Measurements from ENCODE around the gene CDC16.

CDC16 gene

GRCh38 chr13:114227528-114227927 is 7.2 kb upstream of the CDC16 start:
- Histone ChIP-seq H3K9ac (ENCODE audit: insufficient read length, low read depth) (no peak overlapping the region), H3K4me1 (ENCODE audit: insufficient read depth, insufficient read length) (peaks cover 14% of the 10 kb centered on the region), H3K4me3 (ENCODE audit: insufficient read length, low read depth) (no peak overlapping the region), H3K9me3 (ENCODE audit: insufficient read depth, low read length) (no peaks in the 10 kb centered on the region), H3K27me3 (ENCODE audit: insufficient read depth, insufficient read length) (no peaks in the 10 kb centered on the region), H3K36me3 (ENCODE audit: insufficient read depth, insufficient read length, low read length) (no peaks in the 10 kb centered on the region)
- no peak for TF ChIP-seq ZNF274 (IDR thresholded peaks at IDR 0.05; ENCODE audit: low read depth, low read length)
- no peak for TF ChIP-seq YY1 (IDR thresholded peaks at IDR 0.05; ENCODE audit: insufficient read depth, insufficient read length)
- TF ChIP-seq SUZ12 (IDR thresholded peaks at IDR 0.05; ENCODE audit: extremely low read depth, insufficient read depth, insufficient read length) = no peak
- no peak for DNase-seq (ENCODE audit: low read depth, low spot score)

- Histone ChIP-seq H3K9me3 (ENCODE audit: insufficient read depth, low read length) (no peaks in the 10 kb centered on the region), H3K4me1 (ENCODE audit: insufficient read depth, insufficient read length) (peaks cover 14% of the 10 kb centered on the region), H3K36me3 (ENCODE audit: insufficient read depth, insufficient read length, low read length) (no peaks in the 10 kb centered on the region), H3K27me3 (ENCODE audit: insufficient read depth, insufficient read length) (no peaks in the 10 kb centered on the region), H3K4me3 (ENCODE audit: insufficient read length, low read depth) (no peak overlapping the region), H3K9ac (ENCODE audit: insufficient read length, low read depth) (no peak overlapping the region)
- no peak for DNase-seq (ENCODE audit: low read depth, low spot score)
- TF ChIP-seq SUZ12 (IDR thresholded peaks at IDR 0.05; ENCODE audit: extremely low read depth, insufficient read depth, insufficient read length) (no peak), ZNF274 (IDR thresholded peaks at IDR 0.05; ENCODE audit: low read depth, low read length) (no peak), YY1 (IDR thresholded peaks at IDR 0.05; ENCODE audit: insufficient read depth, insufficient read length) (no peak)
Measured at GRCh38 chr13:114228176-114228575, 6.5 kb upstream of the CDC16 start.

GRCh38 chr13:114229506-114229905 is 5.2 kb upstream of the CDC16 start:
- no peak overlapping the region for H3K9ac ChIP-seq (ENCODE audit: insufficient read length, low read depth)
- no peaks in the 10 kb centered on the region for H3K36me3 ChIP-seq (ENCODE audit: insufficient read depth, insufficient read length, low read length)
- DNase-seq (ENCODE audit: low read depth, low spot score) = no peak
- no peaks in the 10 kb centered on the region for H3K27me3 ChIP-seq (ENCODE audit: insufficient read depth, insufficient read length)
- H3K9me3 ChIP-seq (ENCODE audit: insufficient read depth, low read length) = peaks cover 8% of the 10 kb centered on the region
- no peak overlapping the region for H3K4me3 ChIP-seq (ENCODE audit: insufficient read length, low read depth)
- TF ChIP-seq SUZ12 (IDR thresholded peaks at IDR 0.05; ENCODE audit: extremely low read depth, insufficient read depth, insufficient read length) = no peak
- no peak for TF ChIP-seq ZNF274 (IDR thresholded peaks at IDR 0.05; ENCODE audit: low read depth, low read length)
- TF ChIP-seq YY1 (IDR thresholded peaks at IDR 0.05; ENCODE audit: insufficient read depth, insufficient read length) = no peak
- peaks cover 14% of the 10 kb centered on the region for H3K4me1 ChIP-seq (ENCODE audit: insufficient read depth, insufficient read length)

DNA sequence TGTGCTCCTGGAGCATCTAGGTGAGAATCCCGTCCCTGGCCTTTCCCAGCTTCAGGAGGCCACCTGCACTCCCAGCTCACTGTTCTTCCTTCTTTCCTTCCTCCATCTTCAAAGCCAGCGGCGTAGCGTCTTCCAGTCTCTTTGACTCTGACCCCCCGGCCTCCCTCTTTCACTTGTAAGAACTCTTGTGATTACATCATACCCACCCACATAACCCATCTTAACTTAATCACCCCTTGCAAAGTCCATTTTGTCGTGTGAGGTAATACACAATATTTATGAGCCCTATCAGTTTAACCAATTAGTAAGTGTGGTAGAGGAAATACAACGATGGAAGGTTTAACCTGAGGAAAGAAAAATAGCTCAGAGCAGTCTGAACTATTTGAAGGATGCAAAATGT is 4.6 kb upstream of the CDC16 start:
- TF ChIP-seq ZNF274 (IDR thresholded peaks at IDR 0.05; ENCODE audit: low read depth, low read length) (no peak), YY1 (IDR thresholded peaks at IDR 0.05; ENCODE audit: insufficient read depth, insufficient read length) (no peak), SUZ12 (IDR thresholded peaks at IDR 0.05; ENCODE audit: extremely low read depth, insufficient read depth, insufficient read length) (no peak)
- H3K4me3 ChIP-seq (ENCODE audit: insufficient read length, low read depth) = no peak overlapping the region
- peaks cover 14% of the 10 kb centered on the region for H3K4me1 ChIP-seq (ENCODE audit: insufficient read depth, insufficient read length)
- no peak overlapping the region for H3K9ac ChIP-seq (ENCODE audit: insufficient read length, low read depth)
- no peaks in the 10 kb centered on the region for H3K27me3 ChIP-seq (ENCODE audit: insufficient read depth, insufficient read length)
- H3K36me3 ChIP-seq (ENCODE audit: insufficient read depth, insufficient read length, low read length) = no peaks in the 10 kb centered on the region
- DNase-seq (ENCODE audit: low read depth, low spot score) = no peak
- peaks cover 9% of the 10 kb centered on the region for H3K9me3 ChIP-seq (ENCODE audit: insufficient read depth, low read length)

DNA sequence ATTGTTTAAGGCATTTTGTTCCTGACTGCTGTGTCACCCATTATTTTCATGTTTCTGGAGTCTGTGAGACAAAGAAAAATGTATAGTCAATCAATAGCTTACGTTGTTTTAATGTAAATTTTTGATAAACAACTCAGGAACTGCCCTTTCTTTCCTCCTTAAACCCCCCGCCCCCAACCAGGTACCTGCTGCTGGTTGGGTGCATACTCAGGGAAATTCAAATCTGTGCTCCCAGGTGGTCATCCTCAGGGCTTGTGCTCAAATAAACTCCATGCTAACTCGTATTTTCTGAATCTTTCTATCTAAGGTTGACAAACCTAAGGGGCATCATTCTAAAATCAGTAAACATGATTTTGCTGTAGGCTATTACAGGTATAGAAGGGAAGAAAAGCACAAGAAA is 4.1 kb upstream of the CDC16 start:
- Histone ChIP-seq H3K9ac (ENCODE audit: insufficient read length, low read depth) (no peak overlapping the region), H3K4me1 (ENCODE audit: insufficient read depth, insufficient read length) (peaks cover 13% of the 10 kb centered on the region), H3K9me3 (ENCODE audit: insufficient read depth, low read length) (peaks cover 9% of the 10 kb centered on the region), H3K4me3 (ENCODE audit: insufficient read length, low read depth) (no peak overlapping the region), H3K27me3 (ENCODE audit: insufficient read depth, insufficient read length) (no peaks in the 10 kb centered on the region), H3K36me3 (ENCODE audit: insufficient read depth, insufficient read length, low read length) (no peaks in the 10 kb centered on the region)
- TF ChIP-seq ZNF274 (IDR thresholded peaks at IDR 0.05; ENCODE audit: low read depth, low read length) = no peak
- no peak for TF ChIP-seq YY1 (IDR thresholded peaks at IDR 0.05; ENCODE audit: insufficient read depth, insufficient read length)
- no peak for TF ChIP-seq SUZ12 (IDR thresholded peaks at IDR 0.05; ENCODE audit: extremely low read depth, insufficient read depth, insufficient read length)
- no peak for DNase-seq (ENCODE audit: low read depth, low spot score)

- H3K9me3 ChIP-seq (ENCODE audit: insufficient read depth, low read length) = peaks cover 9% of the 10 kb centered on the region
- TF ChIP-seq SUZ12 (IDR thresholded peaks at IDR 0.05; ENCODE audit: extremely low read depth, insufficient read depth, insufficient read length) (no peak), YY1 (IDR thresholded peaks at IDR 0.05; ENCODE audit: insufficient read depth, insufficient read length) (no peak), ZNF274 (IDR thresholded peaks at IDR 0.05; ENCODE audit: low read depth, low read length) (no peak)
- no peaks in the 10 kb centered on the region for H3K27me3 ChIP-seq (ENCODE audit: insufficient read depth, insufficient read length)
- no peak overlapping the region for H3K9ac ChIP-seq (ENCODE audit: insufficient read length, low read depth)
- peaks cover 6% of the 10 kb centered on the region for H3K4me1 ChIP-seq (ENCODE audit: insufficient read depth, insufficient read length)
- no peak overlapping the region for H3K4me3 ChIP-seq (ENCODE audit: insufficient read length, low read depth)
- H3K36me3 ChIP-seq (ENCODE audit: insufficient read depth, insufficient read length, low read length) = peaks cover 5% of the 10 kb centered on the region
- DNase-seq (ENCODE audit: low read depth, low spot score) = no peak
Measured at GRCh38 chr13:114231886-114232285, 2.8 kb upstream of the CDC16 start.

DNA sequence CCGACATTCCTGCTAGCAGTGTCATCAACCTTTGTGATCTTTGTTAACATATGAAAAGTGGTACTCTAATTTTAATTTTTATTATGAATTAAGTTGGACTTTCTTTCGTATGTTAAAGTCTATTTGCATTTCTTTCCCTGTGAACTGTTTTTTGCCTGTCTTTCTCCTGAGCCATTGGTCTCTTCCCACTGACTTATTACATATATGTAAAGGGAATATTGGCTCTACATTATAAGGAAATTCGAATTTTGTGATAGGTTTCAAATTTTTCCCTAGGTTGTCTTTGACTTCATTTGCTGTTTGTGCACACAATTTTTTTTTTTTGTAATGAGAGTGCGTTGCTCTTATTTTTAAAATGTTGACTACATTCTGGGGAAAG is 442 bp upstream of the CDC16 start:
- DNase-seq (ENCODE audit: low read depth, low spot score) = no peak
- H3K9me3 ChIP-seq (ENCODE audit: insufficient read depth, low read length) = peaks cover 9% of the 10 kb centered on the region
- H3K4me3 ChIP-seq (ENCODE audit: insufficient read length, low read depth) = no peak overlapping the region
- H3K36me3 ChIP-seq (ENCODE audit: insufficient read depth, insufficient read length, low read length) = peaks cover 28% of the 10 kb centered on the region
- no peak overlapping the region for H3K9ac ChIP-seq (ENCODE audit: insufficient read length, low read depth)
- no peaks in the 10 kb centered on the region for H3K27me3 ChIP-seq (ENCODE audit: insufficient read depth, insufficient read length)
- H3K4me1 ChIP-seq (ENCODE audit: insufficient read depth, insufficient read length) = no peaks in the 10 kb centered on the region
- TF ChIP-seq SUZ12 (IDR thresholded peaks at IDR 0.05; ENCODE audit: extremely low read depth, insufficient read depth, insufficient read length) (no peak), ZNF274 (IDR thresholded peaks at IDR 0.05; ENCODE audit: low read depth, low read length) (no peak), YY1 (IDR thresholded peaks at IDR 0.05; ENCODE audit: insufficient read depth, insufficient read length) (no peak)

Measured in NT2/D1 (cell line).